GM18909 (cell line): ENCODE data around the gene LRMDA.

Experiments used
- ATAC-seq: cut with Tn5 transposase; IDR thresholded peaks from one replicate; pipeline ENCODE4 v1.9.1; 2021; ENCODE audit warnings: mild to moderate bottlenecking; ENCODE audit not compliant: unreplicated experiment, poor library complexity

The LRMDA gene

DNA sequence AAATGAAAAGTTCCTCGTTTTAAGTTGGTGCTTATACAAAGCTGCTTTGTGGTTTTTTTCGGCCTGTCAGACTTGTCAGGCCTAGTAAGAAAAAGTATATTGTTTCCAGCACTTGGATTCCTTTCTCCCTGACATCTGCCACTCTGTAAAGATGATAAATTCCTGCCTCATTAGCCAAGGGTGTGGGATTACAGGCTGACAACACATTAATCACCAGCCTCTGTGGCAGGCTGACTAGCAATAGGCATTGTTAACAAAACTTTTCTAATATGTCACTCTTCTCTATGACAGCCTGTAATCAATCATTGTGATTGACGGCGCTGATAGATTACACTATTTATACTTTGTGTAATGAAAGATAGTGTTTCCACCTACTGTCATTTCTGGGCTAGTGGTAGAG is 682.5 kb downstream of the LRMDA start:
- no peak for ATAC-seq

- no peak for ATAC-seq
These were observed 683.2 kb downstream of the LRMDA start for GRCh38 chr10:76114581-76115001.

DNA sequence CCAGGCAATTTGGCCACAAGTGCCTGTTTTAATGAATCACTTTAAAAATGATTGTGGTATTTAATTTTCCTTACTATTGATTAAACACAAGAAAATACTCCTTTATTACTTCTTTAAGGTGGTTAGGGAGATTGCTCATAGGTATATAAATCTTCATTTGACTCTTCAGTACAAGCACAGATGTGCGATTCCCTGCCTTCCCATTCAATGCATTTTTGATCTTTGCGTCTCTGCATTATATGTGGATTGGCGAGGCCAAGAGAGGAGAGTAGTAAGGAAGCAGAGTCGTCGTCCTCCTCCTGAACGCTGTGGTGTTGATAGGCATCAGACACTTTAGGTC is 683.7 kb downstream of the LRMDA start:
- ATAC-seq, result no peak

- ATAC-seq, result no peak
These were observed 684.2 kb downstream of the LRMDA start for GRCh38 chr10:76115471-76116155.

DNA sequence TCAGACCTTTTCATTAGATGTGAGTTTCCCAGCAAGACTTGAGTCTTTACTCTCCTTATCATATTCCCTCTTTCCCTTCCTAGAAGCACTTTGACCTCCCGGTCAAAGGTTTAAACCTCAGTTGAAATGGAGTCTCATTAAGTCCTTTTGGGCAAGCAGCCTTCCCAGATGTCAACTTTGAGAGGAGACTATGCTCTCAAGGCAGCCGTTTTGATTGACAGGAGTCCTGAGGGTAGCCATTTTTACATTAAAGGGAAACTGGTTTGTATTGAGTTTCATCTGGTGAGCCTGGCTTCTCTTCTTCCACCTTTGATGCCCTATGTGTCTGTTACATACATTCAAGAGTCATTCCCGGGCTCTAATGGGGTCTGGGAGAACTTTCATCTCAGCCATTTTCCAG is 685.1 kb downstream of the LRMDA start:
- ATAC-seq, result no peak

DNA sequence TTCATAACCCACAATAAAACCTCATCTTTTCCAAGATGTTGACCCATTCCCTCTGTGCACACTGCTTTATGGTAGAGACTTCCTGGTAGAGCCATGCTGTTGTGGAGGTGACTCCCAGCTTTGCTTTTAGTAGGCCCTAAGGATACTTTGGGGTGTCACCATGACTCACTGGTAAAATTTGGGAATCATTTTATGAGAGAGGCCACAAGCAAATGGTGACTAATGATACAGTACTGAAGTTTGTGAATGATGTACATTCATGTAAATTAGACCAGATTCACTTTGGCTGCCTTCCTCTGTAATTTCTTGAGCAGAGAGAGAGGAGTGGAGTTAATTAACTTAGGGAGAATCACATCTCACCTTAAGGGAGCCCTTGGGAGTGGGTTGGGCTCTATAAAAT is 686.5 kb downstream of the LRMDA start:
- no peak for ATAC-seq

GRCh38 chr10:76119036-76119435 is 687.6 kb downstream of the LRMDA start:
- no peak for ATAC-seq

- ATAC-seq, result no peak
These were observed 688.1 kb downstream of the LRMDA start for GRCh38 chr10:76119515-76119914.

DNA sequence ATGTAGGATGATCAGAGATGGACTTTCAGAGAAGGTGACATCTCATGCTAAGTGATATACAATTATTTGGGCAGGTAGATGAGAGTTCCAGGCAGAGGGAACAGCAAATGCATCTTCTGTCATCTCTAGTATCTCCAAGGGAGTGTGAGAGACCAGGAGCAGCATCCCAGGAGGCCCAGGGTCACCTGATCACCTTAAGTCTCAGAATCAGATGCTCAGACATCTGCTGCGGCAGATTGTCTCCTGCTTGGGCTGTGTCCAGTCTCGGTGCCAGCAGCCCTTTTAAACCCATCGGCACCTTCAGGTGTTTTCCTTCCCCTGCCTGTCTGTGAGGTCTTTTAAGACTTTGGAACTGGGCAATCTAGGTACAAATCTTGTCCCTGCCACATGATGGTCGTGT is 690.6 kb downstream of the LRMDA start:
- no peak for ATAC-seq

GRCh38 chr10:76124280-76124679 is 692.9 kb downstream of the LRMDA start:
- ATAC-seq, result no peak

DNA sequence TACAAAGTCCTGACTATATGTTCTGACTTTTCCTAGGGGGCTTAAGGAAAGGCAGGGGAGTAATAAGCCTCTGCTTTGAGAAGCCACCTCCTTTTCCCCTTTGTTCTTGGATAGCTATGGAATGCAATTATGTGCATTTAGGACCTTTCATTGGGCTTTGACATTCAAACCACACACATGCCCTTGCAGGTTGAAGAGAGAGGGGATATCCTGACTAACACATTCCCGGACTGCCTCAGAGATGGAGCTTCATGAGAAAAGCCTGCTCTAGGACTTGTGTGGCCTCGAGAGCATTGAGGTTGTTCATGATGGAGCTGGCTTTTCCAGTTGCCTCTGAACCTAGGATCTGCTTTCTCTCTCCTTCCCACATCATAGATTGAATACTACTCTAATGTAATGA is 694.5 kb downstream of the LRMDA start:
- no peak for ATAC-seq

DNA sequence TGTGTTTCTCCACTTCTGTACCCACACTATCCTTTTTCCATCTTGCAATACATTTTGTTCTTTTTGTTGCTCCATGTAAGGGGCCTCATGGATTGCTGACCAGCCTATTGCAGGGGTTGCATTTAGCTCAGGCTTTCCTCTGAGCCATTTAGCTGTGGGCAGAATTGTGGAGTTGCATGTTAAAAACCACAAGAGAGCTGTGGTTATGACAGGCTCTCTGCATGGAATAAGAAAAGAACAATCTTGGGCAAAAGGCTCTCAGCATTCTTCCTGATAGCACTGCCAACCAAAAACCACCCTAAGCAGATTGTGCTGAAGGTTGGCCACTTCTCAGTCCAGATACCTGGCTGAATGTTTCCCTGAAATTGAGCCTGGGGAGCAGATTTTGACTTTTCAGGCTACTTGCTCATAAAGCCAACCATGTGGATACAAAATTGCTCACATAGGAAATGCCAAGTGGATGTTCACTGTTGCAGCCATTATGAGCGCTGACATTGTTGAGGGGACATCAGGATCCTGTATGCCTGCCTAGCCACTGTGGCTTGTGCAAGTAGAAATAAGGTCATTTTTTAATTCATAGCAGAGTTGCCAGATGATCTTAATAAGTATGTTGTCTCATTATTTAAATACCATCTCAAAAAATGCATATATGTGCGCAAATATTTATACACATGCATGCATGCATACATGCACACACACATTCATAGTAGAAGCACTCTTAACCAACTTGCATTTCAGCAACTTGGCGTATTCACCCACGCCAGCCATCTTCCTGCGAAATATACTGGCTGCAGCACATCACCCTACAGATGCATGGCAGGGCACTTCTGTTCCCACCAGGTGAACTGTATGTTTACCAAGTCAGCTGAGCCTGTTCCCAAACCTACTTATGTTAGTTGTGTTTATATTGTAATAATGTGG is 695.4 kb downstream of the LRMDA start:
- ATAC-seq, result no peak

GRCh38 chr10:76127984-76128589 is 696.7 kb downstream of the LRMDA start:
- no peak for ATAC-seq

- no peak for ATAC-seq
These were observed 697.8 kb downstream of the LRMDA start for GRCh38 chr10:76129213-76129612.

DNA sequence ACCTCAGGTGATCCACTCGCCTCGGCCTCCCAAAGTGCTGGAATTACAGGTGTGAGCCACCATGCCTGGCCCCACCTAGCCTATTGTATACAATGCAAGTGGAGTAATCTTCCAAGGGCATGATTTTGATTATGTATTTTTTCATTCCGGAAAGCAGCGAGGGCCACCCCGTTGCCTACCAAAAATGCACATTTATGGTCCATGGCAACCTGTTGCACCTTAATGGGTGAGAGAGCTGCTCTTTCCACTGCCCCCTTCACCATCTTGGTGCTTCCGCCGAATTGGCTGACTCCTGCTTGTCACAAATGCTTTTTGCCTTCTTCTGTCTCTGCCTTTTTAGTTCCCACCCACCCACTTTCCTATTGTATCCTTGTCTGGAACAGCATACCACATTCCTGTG is 699.5 kb downstream of the LRMDA start:
- no peak for ATAC-seq

GRCh38 chr10:76133597-76134255 is 702.3 kb downstream of the LRMDA start:
- ATAC-seq, result no peak

- no peak for ATAC-seq
These were observed 705.5 kb downstream of the LRMDA start for GRCh38 chr10:76136961-76137360.

GRCh38 chr10:76138286-76138685 is 706.9 kb downstream of the LRMDA start:
- no peak for ATAC-seq

- ATAC-seq, result no peak
These were observed 707.5 kb downstream of the LRMDA start for GRCh38 chr10:76138906-76139305.

GRCh38 chr10:76139431-76139830 is 708.0 kb downstream of the LRMDA start:
- no peak for ATAC-seq

DNA sequence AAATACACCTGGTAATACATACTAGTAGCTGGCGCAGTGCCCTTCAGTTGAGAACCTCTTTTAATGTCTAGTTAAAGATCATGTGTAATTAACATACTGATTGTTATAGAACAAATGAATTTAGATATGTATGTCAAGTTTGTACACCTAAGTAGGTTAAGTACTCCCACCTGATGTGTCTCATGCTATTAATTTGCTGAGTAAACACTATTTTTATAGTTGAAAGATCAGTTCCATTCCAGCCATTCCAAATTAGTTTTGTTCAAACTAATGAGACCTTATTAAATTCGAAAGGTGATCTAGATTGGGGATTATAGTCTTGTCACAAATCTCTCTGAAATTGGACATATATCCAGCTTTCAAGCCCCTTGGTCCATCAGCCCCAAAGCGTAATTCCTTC is 710.0 kb downstream of the LRMDA start:
- ATAC-seq, result no peak
